NAMALWA (cell line): ENCODE measurements around the gene G6PD.
"Not testable (repeated sequence)": the region's sequence is repeated elsewhere in the genome, so short reads cannot be mapped to it uniquely, and the experiment has no call there.

Experiments
- DNase-seq: peaks from one replicate; pipeline ENCODE4 v3.0.0-alpha.2; 2015; ENCODE audit warnings: low spot score

Gene G6PD

GRCh38 chrX:154542723-154543424 lies 3.8 kb downstream of the G6PD start:
- no peak for DNase-seq

DNA sequence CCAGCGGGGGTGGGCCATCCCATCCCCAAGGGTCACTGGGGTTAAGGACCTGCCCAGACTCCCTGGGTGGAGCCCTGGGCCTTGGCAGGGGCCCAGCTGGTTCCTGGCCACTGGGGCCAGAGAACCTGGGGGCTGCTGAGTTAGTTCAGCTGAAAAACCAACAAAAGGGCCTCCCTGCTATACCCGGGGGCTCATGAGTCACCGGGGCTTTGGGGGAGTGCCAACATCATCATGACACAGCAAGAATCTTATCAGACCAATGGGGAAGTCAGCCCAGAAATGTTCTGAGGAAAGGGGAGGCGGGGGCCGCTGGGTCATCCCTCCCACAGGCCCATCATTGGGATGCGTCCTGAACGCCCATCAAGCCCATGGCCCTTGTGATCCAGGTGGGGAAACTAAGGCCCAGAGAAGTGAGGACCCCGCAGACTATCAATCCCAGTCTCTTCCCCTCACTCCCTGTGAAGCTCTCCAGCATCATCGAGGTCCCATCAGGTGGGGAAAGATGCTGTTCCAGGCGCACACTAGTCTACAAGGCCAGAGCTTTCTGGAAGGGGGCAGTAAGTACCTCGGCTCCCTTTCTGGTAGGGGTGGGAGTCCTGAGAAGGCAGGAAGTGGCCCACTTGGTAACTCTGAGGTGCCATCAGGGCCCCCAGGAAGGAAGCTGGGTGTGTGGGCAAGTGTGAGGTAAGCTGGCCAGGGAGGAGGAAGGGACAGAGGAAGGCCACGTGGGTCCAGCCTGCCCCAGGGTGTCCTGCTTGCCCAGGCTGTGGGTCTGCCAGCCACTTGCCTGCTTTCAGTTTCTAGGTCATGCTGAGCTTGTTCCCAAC lies 4.5 kb downstream of the G6PD start:
- no peak for DNase-seq

GRCh38 chrX:154541589-154541895 lies 5.1 kb downstream of the G6PD start:
- DNase-seq, result no peak

DNA sequence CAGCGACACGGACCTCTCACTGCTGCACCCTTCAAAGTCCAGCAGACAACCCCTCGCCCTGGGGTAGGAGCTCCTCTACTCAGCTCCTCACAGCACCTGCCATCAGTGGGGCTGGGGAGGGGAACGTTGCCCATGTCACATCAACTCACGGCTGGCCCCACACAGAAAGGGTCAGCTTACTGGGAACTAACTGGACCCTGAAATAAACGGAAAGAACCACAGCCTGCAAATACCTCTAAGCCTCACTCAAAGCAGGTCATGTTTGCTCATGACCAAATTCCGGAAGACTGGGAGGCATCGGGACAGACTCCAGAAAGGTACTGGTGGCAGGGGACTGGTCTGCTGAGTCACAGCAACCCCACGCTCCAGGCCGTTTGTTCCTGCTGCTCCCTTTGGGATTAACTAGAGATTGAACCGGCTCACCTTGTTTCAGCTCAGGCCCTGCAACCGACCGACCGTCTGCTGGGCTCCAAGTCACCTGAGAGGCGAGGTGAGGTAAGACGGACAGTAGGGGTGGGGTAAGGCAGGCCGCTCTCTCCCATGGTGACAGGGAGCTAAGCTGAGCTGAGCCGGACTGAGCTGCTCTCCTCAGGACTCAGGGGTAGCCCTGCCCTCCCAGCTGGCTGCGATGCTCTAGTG lies 5.6 kb downstream of the G6PD start:
- no peak for DNase-seq

GRCh38 chrX:154540365-154540764 lies 6.3 kb downstream of the G6PD start:
- DNase-seq, result not testable (repeated sequence)

- DNase-seq, result no peak
These were observed 7.6 kb downstream of the G6PD start for GRCh38 chrX:154539077-154539476.

DNA sequence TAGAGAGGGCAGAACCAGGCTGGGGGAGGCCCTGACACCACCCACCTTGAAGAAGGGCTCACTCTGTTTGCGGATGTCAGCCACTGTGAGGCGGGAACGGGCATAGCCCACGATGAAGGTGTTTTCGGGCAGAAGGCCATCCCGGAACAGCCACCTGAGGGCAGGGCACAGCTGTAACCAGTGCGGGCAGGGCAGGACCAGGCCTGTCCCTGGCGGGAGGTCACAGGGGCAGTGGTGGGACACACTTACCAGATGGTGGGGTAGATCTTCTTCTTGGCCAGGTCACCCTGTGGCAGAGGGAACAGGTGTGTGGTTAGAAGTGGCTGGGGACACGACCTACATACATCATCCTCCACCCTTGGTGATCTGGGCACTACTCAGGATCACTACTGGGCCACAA lies 10.8 kb downstream of the G6PD start:
- DNase-seq, result no peak

GRCh38 chrX:154534526-154535322 lies 11.9 kb downstream of the G6PD start:
- DNase-seq, result peak; percentile 83

DNA sequence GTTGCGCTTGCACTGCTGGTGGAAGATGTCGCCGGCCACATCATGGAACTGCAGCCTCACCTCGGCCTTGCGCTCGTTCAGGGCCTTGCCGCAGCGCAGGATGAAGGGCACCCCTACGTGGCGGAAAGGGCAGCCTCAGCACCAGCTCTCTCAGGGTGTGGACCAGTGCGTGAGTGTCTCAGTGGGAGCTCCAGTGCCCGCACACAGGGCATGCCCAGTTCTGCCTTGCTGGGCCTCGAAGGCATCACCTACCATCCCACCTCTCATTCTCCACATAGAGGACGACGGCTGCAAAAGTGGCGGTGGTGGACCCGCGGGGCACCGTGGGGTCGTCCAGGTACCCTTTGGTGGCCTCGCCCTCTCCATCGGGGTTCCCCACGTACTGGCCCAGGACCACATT lies 14.0 kb downstream of the G6PD start:
- no peak for DNase-seq

GRCh38 chrX:154531626-154532025 lies 15.0 kb downstream of the G6PD start:
- DNase-seq, result no peak

- no peak for DNase-seq
These were observed 16.4 kb downstream of the G6PD start for GRCh38 chrX:154530286-154530685.

- DNase-seq, result no peak
These were observed 17.4 kb downstream of the G6PD start for GRCh38 chrX:154529206-154529612.

DNA sequence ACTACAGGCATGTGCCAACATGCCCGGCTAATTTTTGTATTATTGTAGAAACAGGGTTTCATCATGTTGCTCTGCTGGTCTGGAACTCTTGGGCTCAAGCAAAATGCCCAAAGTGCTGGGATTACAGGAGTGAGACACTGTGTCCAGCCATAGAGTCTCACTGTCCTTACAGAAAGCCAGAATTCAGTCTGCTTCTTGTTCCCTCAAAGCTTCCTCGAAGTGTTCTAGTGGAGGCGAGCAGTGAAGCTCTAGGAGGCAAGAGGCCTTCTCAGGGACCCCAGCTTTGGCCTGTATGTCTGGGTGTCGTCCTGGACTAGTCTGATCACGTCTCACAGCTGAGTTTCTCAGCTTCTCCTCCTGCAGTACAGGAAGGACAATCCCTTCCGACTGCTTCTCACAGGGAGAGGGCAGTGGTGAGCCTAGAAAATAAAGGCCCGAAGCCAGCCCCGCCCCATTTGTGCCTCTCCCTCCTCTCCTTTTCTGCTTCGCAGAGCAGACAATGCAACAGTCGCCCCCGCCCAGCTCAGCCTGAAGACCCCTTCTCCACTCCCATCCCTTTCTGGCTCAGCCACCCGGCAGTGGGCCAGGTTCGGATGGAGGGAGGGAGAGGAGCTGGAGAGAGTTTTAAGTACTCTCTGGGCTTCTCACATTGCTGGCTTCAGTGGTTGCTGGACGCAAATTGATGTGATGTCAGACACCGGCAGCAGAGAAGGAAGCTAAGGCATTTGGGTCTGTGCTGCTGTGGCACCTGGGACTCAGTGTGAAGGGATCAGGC lies 19.6 kb downstream of the G6PD start:
- DNase-seq, result peak; percentile 80

- DNase-seq, result no peak
These were observed 20.8 kb downstream of the G6PD start for GRCh38 chrX:154525606-154526490.

DNA sequence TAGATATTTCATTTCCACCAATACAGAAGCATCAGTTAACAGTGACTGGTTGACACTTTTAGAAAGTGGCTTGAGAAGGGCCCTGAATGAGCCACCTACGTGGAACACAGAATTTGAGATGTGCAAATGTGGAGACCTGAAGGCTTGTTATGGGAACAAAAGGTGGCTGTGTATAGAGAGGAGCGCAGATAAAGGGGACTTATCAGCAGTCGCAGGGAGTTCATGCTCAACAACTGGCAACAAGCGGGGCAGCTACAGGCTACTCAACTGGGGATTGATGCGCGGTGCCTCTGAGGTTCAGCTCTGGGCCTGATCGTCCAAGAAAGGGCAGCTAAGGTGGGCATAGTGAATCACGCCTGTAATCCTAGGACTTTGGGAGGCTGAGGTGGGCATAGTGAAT lies 27.3 kb downstream of the G6PD start:
- no peak for DNase-seq

- no peak for DNase-seq
These were observed 29.4 kb downstream of the G6PD start for GRCh38 chrX:154517101-154517781.

DNA sequence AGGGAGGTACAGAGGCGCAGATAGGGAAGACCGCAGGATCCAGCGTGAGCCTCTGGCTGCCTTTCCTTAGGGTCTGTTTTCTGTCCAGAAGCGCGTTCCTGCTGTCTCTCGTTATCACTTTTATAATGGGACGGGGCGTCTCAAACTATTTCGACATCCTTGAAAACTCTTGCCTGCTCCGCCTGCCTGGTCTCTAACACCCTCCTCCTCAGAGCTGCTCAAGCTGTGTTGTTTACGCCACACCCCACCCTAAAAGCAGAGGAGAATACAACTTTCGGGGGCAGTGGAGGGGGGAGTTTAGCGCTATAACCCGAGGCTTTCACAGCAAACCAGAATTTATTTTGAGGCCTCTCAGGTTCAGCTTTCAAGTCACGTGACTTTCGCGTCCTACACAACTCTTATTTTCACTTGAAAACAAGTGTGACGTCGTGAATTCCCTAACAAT lies 30.0 kb downstream of the G6PD start:
- peak; percentile 32 for DNase-seq

GRCh38 chrX:154515966-154516655 lies 30.5 kb downstream of the G6PD start, which contains the start of gene FAM3A:
Gene FAM3A (minus strand): TSS chrX:154516232. CDS start chrX:154515772, 460 bp downstream.
- peak; percentile 84 for DNase-seq
